ENCODE data around the gene C1orf105.
"Not testable (repeated sequence)": the region's sequence is repeated elsewhere in the genome, so short reads cannot be mapped to it uniquely, and the experiment has no call there.

Gene C1orf105

GRCh38 chr1:172420385-172420784 is at the start of gene C1orf105:
TSS of gene C1orf105 (plus strand) at chr1:172420685. CDS start at chr1:172420886, 201 bp downstream.
- no peak for DNase-seq (ENCODE audit: low read depth)

GRCh38 chr1:172371646-172372045 is 48.8 kb upstream of the C1orf105 start:
- DNase-seq (ENCODE audit: low read depth) = not testable (repeated sequence)

- no peak for DNase-seq (ENCODE audit: low read depth)
Measured at GRCh38 chr1:172373864-172374263, 46.6 kb upstream of the C1orf105 start.

GRCh38 chr1:172375211-172375631 is 45.3 kb upstream of the C1orf105 start:
- no peak for DNase-seq (ENCODE audit: low read depth)

GRCh38 chr1:172376431-172376830 is 44.1 kb upstream of the C1orf105 start:
- DNase-seq (ENCODE audit: low read depth) = no peak

- no peak for DNase-seq (ENCODE audit: low read depth)
Measured at GRCh38 chr1:172377565-172377964, 42.9 kb upstream of the C1orf105 start.

- no peak for DNase-seq (ENCODE audit: low read depth)
Measured at GRCh38 chr1:172378109-172378760, 42.2 kb upstream of the C1orf105 start.

GRCh38 chr1:172380441-172381244 is 39.8 kb upstream of the C1orf105 start:
- DNase-seq (ENCODE audit: low read depth) = no peak

GRCh38 chr1:172381946-172382345 is 38.5 kb upstream of the C1orf105 start:
- DNase-seq (ENCODE audit: low read depth) = no peak

- no peak for DNase-seq (ENCODE audit: low read depth)
Measured at GRCh38 chr1:172382406-172382805, 38.1 kb upstream of the C1orf105 start.

GRCh38 chr1:172382990-172383389 is 37.5 kb upstream of the C1orf105 start:
- DNase-seq (ENCODE audit: low read depth) = no peak

- DNase-seq (ENCODE audit: low read depth) = no peak
Measured at GRCh38 chr1:172383536-172383935, 36.9 kb upstream of the C1orf105 start.

- no peak for DNase-seq (ENCODE audit: low read depth)
Measured at GRCh38 chr1:172384656-172385055, 35.8 kb upstream of the C1orf105 start.

GRCh38 chr1:172386046-172386445 is 34.4 kb upstream of the C1orf105 start:
- DNase-seq (ENCODE audit: low read depth) = no peak

GRCh38 chr1:172388490-172388889 is 32.0 kb upstream of the C1orf105 start:
- DNase-seq (ENCODE audit: low read depth) = no peak

- no peak for DNase-seq (ENCODE audit: low read depth)
Measured at GRCh38 chr1:172390301-172390682, 30.2 kb upstream of the C1orf105 start.

GRCh38 chr1:172390683-172391551 is 29.6 kb upstream of the C1orf105 start:
- DNase-seq (ENCODE audit: low read depth) = no peak

- no peak for DNase-seq (ENCODE audit: low read depth)
Measured at GRCh38 chr1:172391976-172392375, 28.5 kb upstream of the C1orf105 start.

GRCh38 chr1:172393354-172393753 is 27.1 kb upstream of the C1orf105 start:
- DNase-seq (ENCODE audit: low read depth) = no peak

GRCh38 chr1:172394141-172394751 is 26.2 kb upstream of the C1orf105 start:
- DNase-seq (ENCODE audit: low read depth) = peak; percentile 13

- no peak for DNase-seq (ENCODE audit: low read depth)
Measured at GRCh38 chr1:172394811-172395210, 25.7 kb upstream of the C1orf105 start.

GRCh38 chr1:172395576-172395975 is 24.9 kb upstream of the C1orf105 start:
- no peak for DNase-seq (ENCODE audit: low read depth)
